HepG2 (cell line): Measurements from ENCODE around the gene ALOX12. TPM values are rescaled to one million over a fixed set of nuclear protein-coding genes. Genes with fewer than 3 reads are reported as not detected.
A peak's percentile ranks its signal among the peaks of the same experiment; 100 is the strongest.

Source experiments
- ATAC-seq: fragments of 200-7000 bp; cut with Tn5 transposase; 3 replicates; pipeline ENCODE4 v1.9.1; 2020; ENCODE audit warnings: mild to moderate bottlenecking, moderate library complexity
- BruUV-seq: library from RNA; stranded (reverse); fragments of 400-500 nt; replicated peaks from 2 replicates; lab custom pipeline; 2021; lab: Mats Ljungman, UMichigan
- CTCF ChIA-PET: fragments of 300-600 bp; formaldehyde crosslinking; extraction: SDS; loops from one replicate; lab custom pipeline; 2021; ENCODE audit warnings: low total read pairs, inconsistent platforms, low intra/inter-chr PET ratio; lab: Yijun Ruan, JAX
- POLR2A ChIA-PET: fragments of 350-600 bp; sonication (Branson Sonifier 250); formaldehyde crosslinking; loops from one replicate; lab custom pipeline; 2020; ENCODE audit warnings: antibody characterized with exemption, inconsistent platforms; lab: Yijun Ruan, JAX
- DNase-seq: peaks from one replicate; pipeline ENCODE4 v3.0.0-alpha.2; 2015; ENCODE audit warnings: low spot score
- FAIRE-seq: peaks from 3 replicates; lab custom pipeline; 2011; peaks lifted over from hg19 to GRCh38; lab: Jason Lieb, UNC
- H2AFZ ChIP-seq: one replicate; pipeline ENCODE4 v1.6.1; 2011; ENCODE audit warnings: low read length, inconsistent platforms
- H3K27ac ChIP-seq: fragments of 300-600 bp; 3 replicates; pipeline ENCODE4 v1.8.0; 2011; ENCODE audit warnings: mixed run types, mild to moderate bottlenecking, mixed read lengths, low read length, inconsistent platforms; ENCODE audit not compliant: insufficient read depth; ENCODE audit errors: extremely low read length
- H3K27me3 ChIP-seq, 2 experiments: fragments of 200-600 bp in 1 of 2; 2 replicates in 1 of 2; 3 replicates in 1 of 2; pipeline versions ENCODE4 v1.6.0 to v1.8.0; 2011; ENCODE audit warnings: low read length in 2 of 2, mild to moderate bottlenecking in 2 of 2, moderate library complexity in 2 of 2, inconsistent platforms in 1 of 2; ENCODE audit not compliant: insufficient read depth in 2 of 2, control insufficient read depth in 1 of 2
- H3K36me3 ChIP-seq, 2 experiments: fragments of 200-600 bp in 1 of 2; replicated peaks in 1 of 2; 2 replicates in 1 of 2; 3 replicates in 1 of 2; pipeline versions ENCODE4 v1.5.1 to v1.8.0; 2011; ENCODE audit warnings: low read length in 2 of 2, inconsistent platforms in 1 of 2; ENCODE audit not compliant: insufficient read depth in 2 of 2, control insufficient read depth in 1 of 2
- H3K4me1 ChIP-seq: 2 replicates; pipeline ENCODE4 v1.5.1; 2012; ENCODE audit warnings: low read length, inconsistent platforms; ENCODE audit not compliant: insufficient read depth
- H3K4me2 ChIP-seq: 2 replicates; pipeline ENCODE4 v1.6.0; 2011; ENCODE audit warnings: low read depth, low read length, inconsistent platforms
- H3K4me3 ChIP-seq, 3 experiments: fragments of 200-600 bp in 1 of 3; sonication (generic), shearing (Covaris generic) in 1 of 3; replicated peaks in 1 of 3; 2 replicates each; pipeline ENCODE4 v1.5.1; 2011 to 2016; ENCODE audit warnings: low read length in 3 of 3, inconsistent platforms in 2 of 3, low read depth in 2 of 3, mild to moderate bottlenecking in 2 of 3, control low read depth in 1 of 3, mixed read lengths in 1 of 3; ENCODE audit not compliant: insufficient read depth in 1 of 3
- H3K79me2 ChIP-seq: one replicate; pipeline ENCODE4 v1.6.1; 2011; ENCODE audit warnings: low read length, inconsistent platforms; ENCODE audit not compliant: insufficient read depth
- H3K9ac ChIP-seq: 2 replicates; pipeline ENCODE4 v1.6.0; 2011; ENCODE audit warnings: mild to moderate bottlenecking, low read depth, low read length, inconsistent platforms; ENCODE audit not compliant: insufficient read depth
- H3K9me3 ChIP-seq: 2 replicates; pipeline ENCODE4 v1.5.1; 2012; ENCODE audit warnings: mild to moderate bottlenecking, low read length
- H4K20me1 ChIP-seq: 2 replicates; pipeline ENCODE4 v1.6.0; 2011; ENCODE audit warnings: inconsistent platforms, mild to moderate bottlenecking, low read length, moderate library complexity; ENCODE audit not compliant: insufficient read depth
- AGO2 ChIP-seq: fragments of 200-400 bp; formaldehyde crosslinking; optimal IDR thresholded peaks from 2 replicates; pipeline ENCODE3; 2017; ENCODE audit warnings: mild to moderate bottlenecking, low read depth, low read length, moderate library complexity
- GABPB1 ChIP-seq: IDR thresholded peaks from 2 replicates; pipeline ENCODE4 v1.6.1; 2016; ENCODE audit warnings: mild to moderate bottlenecking, missing genetic modification reagents, moderate library complexity, missing compliant biosample characterization
- MEIS1 ChIP-seq: sonication (generic); formaldehyde crosslinking; IDR thresholded peaks from 2 replicates; pipeline ENCODE4 v1.9.0; 2021; ENCODE audit warnings: mild to moderate bottlenecking, missing genetic modification reagents, moderate library complexity, borderline replicate concordance
- NKX3-1 ChIP-seq: sonication (generic); formaldehyde crosslinking; IDR thresholded peaks from 2 replicates; pipeline ENCODE4 v1.5.0; 2020; ENCODE audit warnings: missing genetic modification reagents
- NRL ChIP-seq: sonication (generic); formaldehyde crosslinking; IDR thresholded peaks from 2 replicates; pipeline ENCODE4 v1.5.0; 2020; ENCODE audit warnings: missing genetic modification reagents, mild to moderate bottlenecking, moderate library complexity, borderline replicate concordance
- RELA ChIP-seq: sonication (generic); formaldehyde crosslinking; IDR thresholded peaks from 2 replicates; pipeline ENCODE4 v1.4.0; 2020; ENCODE audit warnings: missing genetic modification reagents
- SNAI1 ChIP-seq: sonication (generic); formaldehyde crosslinking; IDR thresholded peaks from 2 replicates; pipeline ENCODE4 v1.5.0; 2020; ENCODE audit warnings: mild to moderate bottlenecking, missing genetic modification reagents, borderline replicate concordance
- TSC22D2 ChIP-seq: sonication (generic); formaldehyde crosslinking; IDR thresholded peaks from 2 replicates; pipeline ENCODE4 v1.5.1; 2020; ENCODE audit warnings: missing genetic modification reagents, mild to moderate bottlenecking, borderline replicate concordance
- YEATS2 ChIP-seq: sonication (generic); formaldehyde crosslinking; IDR thresholded peaks from 2 replicates; pipeline ENCODE4 v1.4.0; 2020; ENCODE audit warnings: missing genetic modification reagents, borderline replicate concordance
- ZBTB7A ChIP-seq: sonication (generic); formaldehyde crosslinking; IDR thresholded peaks from 2 replicates; pipeline ENCODE4 v1.8.0; 2022; ENCODE audit warnings: mild to moderate bottlenecking, missing genetic modification reagents
- ZFP37 ChIP-seq: sonication (generic); formaldehyde crosslinking; IDR thresholded peaks from 2 replicates; pipeline ENCODE4 v1.4.0; 2020; ENCODE audit warnings: missing genetic modification reagents, borderline replicate concordance
- ZMYM4 ChIP-seq: sonication (generic); formaldehyde crosslinking; IDR thresholded peaks from 2 replicates; pipeline ENCODE4 v1.8.1; 2023; ENCODE audit warnings: mild to moderate bottlenecking, missing genetic modification reagents
- ZNF207 ChIP-seq: fragments of 450-650 bp; IDR thresholded peaks from 2 replicates; pipeline ENCODE4 v1.6.1; 2016; ENCODE audit warnings: antibody characterized with exemption, borderline replicate concordance
- ZNF891 ChIP-seq: sonication (generic); formaldehyde crosslinking; IDR thresholded peaks from 2 replicates; pipeline ENCODE4 v1.5.0; 2020; ENCODE audit warnings: mild to moderate bottlenecking, missing genetic modification reagents
- WGBS: methylation state at CpG from one replicate; pipeline ENCODE4 v1.1.6; 2017; ENCODE audit warnings: low lambda C conversion rate; 5-methylcytosine and 5-hydroxymethylcytosine counted together
- in situ Hi-C: cut with HindIII; loops from 2 replicates; pipeline ENCODE4 v1.10.0; 2017; ENCODE audit warnings: low pct_unique_long_range_greater_than_20kb; ENCODE audit not compliant: extremely low pct_ligation_motif_present
- intact Hi-C: fragments of 100-400 bp; cut with micrococcal nuclease; formaldehyde crosslinking; loops from one replicate; pipeline ENCODE4 v1.10.0; 2022; ENCODE audit not compliant: unreplicated experiment
- polyA plus RNA-seq, 8 experiments: library from polyadenylated mRNA; depleted of rRNA in 3 of 8; stranded (reverse) in 7 of 8; unstranded in 1 of 8; fragments of >200 nt; fragmentation: Illumina TruSeq in 4 of 8; extraction: Trizol in 4 of 8; gene quantifications; 2 replicates each; pipeline versions ENCODE4 v1.2.1 to v1.2.3, GENCODE V29; 2011 to 2016; ENCODE audit warnings: low read depth in 4 of 8, missing spikeins in 1 of 8, mixed read lengths in 1 of 8; ENCODE audit not compliant: insufficient read depth in 1 of 8
- total RNA-seq, 5 experiments: library from RNA; depleted of rRNA; stranded (reverse); fragments of >200 nt; fragmentation: Illumina TruSeq; extraction: Trizol; gene quantifications; 2 replicates each; pipeline ENCODE4 v1.2.3, GENCODE V29; 2016; ENCODE audit warnings: low read depth in 1 of 5
- TF ChIP-seq, protein P1 (sequence below): IDR thresholded peaks from 2 replicates; pipeline ENCODE4 v1.6.1; 2018; ENCODE audit warnings: missing genetic modification reagents, mild to moderate bottlenecking, missing compliant biosample characterization
- TF ChIP-seq, protein P2 (sequence below): sonication (generic); formaldehyde crosslinking; IDR thresholded peaks from 2 replicates; pipeline ENCODE4 v1.8.1; 2023; ENCODE audit warnings: mild to moderate bottlenecking, inconsistent platforms, moderate library complexity, missing genetic modification reagents, borderline replicate concordance
- TF ChIP-seq, protein P3 (sequence below): conservative IDR thresholded peaks from 2 replicates; pipeline ENCODE4 v1.6.1; 2018; ENCODE audit warnings: missing genetic modification reagents
- TF ChIP-seq, protein P4 (sequence below): sonication (generic); formaldehyde crosslinking; IDR thresholded peaks from 2 replicates; pipeline ENCODE4 v1.5.0; 2020; ENCODE audit warnings: missing genetic modification reagents

ALOX12 gene
- total and polyA plus RNA-seq, 2 of the 13 experiments (the other 11 are each of a cell fraction or from before 2014, with no cell fraction given) = not detected

DNA sequence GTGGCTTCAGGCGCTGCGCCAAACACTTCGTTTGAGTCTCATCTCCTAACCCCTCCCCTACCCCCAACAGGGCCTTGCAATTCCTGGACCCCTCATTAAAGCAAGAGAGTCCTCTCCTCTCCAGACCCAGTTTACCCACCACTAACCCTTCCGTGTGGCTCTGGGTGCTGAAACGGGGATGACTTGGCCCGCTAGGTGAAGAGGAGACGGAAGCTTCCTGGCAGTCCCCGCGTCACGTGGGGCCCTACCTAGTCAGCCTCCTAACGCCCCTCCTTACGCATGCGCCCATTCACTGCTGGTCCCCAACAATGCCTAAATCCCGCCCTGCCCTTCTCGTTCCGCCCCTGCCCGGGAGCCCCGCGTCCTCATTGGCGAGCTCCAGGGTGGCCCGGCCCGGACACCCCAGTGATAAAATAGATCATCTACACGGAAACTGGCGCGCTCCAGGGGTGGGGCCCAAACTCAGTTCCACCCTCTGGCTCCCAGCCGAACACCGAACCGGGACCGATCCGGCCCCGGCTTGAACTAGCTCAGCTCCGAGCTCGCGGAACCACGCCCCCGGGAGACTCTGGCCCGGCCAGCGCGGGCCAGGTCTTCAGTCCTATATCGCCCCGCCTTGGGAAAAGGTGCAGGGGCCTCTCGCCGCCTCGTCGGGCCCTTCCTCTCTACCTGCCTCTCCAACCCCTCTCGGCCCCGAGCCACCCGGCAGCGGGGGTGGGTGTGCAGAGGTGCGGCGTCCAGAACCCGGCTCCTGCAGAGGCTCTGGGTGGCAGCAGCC lies 39.9 kb downstream of the ALOX12 start, which contains the start of gene SLC16A13:
Gene SLC16A13 (plus strand): TSS at position 425 of the 778 bp plus-strand sequence. CDS start 368 bp downstream, outside the sequence.
- Histone ChIP-seq H3K27ac (peak within 1 kb of the TSS; percentile 90), H2AFZ (no peak within 1 kb of the TSS), H3K4me1 (peaks cover 41% of the 10 kb centered on the region), H3K9ac (peak within 1 kb of the TSS; percentile 88), H3K27me3 (no peaks in the 10 kb centered on the region; a peak in 2 of 5 replicates), H3K4me2 (peak within 1 kb of the TSS; percentile 94), H3K36me3 (no peaks in the 10 kb centered on the region), H3K9me3 (no peaks in the 10 kb centered on the region), H3K79me2 (peaks cover 13% of the 10 kb centered on the region), H3K4me3 (peak within 1 kb of the TSS; percentile 75 to 97 (median 94)), H4K20me1 (no peaks in the 10 kb centered on the region)
- ATAC-seq (peak; percentile 81), FAIRE-seq (peak; percentile 93), DNase-seq (peak; percentile 97)
- ChIA-PET CTCF (no interaction called here), POLR2A (interaction anchor here (0.5 to 3.7 kb wide), 45 partner anchors 8 to 1146 kb away, joined by 3 to 71 read pairs (median 4); partner anchors contain the start of genes ACADVL, ASGR1, ASGR2 and CD68)
- BruUV-seq = no TSS peak
- intact Hi-C loops (no loop called here), in situ Hi-C loops (no loop called here)
- WGBS = 2% methylated on average over 22 of the region's 52 CpGs
- TF ChIP-seq MEIS1 (CRISPR knock-in tag) (peak; percentile 88; the same call in 1 of the 2 replicates), RELA (CRISPR knock-in tag) (0 out of 2 replicates have a peak, but pooled peaks have one; percentile 23), NRL (CRISPR knock-in tag) (peak; percentile 65; the same call in 1 of the 2 replicates), ZBTB7A (CRISPR knock-in tag) (peak; percentile 8; the same call in 1 of the 2 replicates), SNAI1 (CRISPR knock-in tag) (peak; percentile 66; the same call in 1 of the 2 replicates), TSC22D2 (CRISPR knock-in tag) (peak; percentile 75; the same call in 1 of the 2 replicates), ZNF891 (0 out of 2 replicates have a peak, but pooled peaks have one; percentile 2), AGO2 (peak; percentile 91), ZMYM4 (CRISPR knock-in tag) (peak; percentile 20; the same call in 1 of the 2 replicates), NKX3-1 (CRISPR knock-in tag) (0 out of 2 replicates have a peak, but pooled peaks have one; percentile 10), ZNF207 (no peak), ZFP37 (CRISPR knock-in tag) (0 out of 2 replicates have a peak, but pooled peaks have one; percentile 54), YEATS2 (CRISPR knock-in tag) (peak; percentile 69; the same call in 1 of the 2 replicates), GABPB1 (CRISPR knock-in tag) (peak; percentile 72)
- TF ChIP-seq, protein P1, sequence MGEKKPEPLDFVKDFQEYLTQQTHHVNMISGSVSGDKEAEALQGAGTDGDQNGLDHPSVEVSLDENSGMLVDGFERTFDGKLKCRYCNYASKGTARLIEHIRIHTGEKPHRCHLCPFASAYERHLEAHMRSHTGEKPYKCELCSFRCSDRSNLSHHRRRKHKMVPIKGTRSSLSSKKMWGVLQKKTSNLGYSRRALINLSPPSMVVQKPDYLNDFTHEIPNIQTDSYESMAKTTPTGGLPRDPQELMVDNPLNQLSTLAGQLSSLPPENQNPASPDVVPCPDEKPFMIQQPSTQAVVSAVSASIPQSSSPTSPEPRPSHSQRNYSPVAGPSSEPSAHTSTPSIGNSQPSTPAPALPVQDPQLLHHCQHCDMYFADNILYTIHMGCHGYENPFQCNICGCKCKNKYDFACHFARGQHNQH (CRISPR knock-in tag) = 0 out of 2 replicates have a peak, but pooled peaks have one; percentile 5
- TF ChIP-seq, protein P2, sequence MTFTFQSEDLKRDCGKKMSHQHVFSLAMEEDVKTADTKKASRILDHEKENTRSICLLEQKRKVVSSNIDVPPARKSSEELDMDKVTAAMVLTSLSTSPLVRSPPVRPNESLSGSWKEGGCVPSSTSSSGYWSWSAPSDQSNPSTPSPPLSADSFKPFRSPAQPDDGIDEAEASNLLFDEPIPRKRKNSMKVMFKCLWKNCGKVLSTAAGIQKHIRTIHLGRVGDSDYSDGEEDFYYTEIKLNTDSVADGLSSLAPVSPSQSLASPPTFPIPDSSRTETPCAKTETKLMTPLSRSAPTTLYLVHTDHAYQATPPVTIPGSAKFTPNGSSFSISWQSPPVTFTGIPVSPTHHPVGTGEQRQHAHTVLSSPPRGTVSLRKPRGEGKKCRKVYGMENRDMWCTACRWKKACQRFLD = 0 out of 2 replicates have a peak, but pooled peaks have one; percentile 27
- TF ChIP-seq, protein P3, sequence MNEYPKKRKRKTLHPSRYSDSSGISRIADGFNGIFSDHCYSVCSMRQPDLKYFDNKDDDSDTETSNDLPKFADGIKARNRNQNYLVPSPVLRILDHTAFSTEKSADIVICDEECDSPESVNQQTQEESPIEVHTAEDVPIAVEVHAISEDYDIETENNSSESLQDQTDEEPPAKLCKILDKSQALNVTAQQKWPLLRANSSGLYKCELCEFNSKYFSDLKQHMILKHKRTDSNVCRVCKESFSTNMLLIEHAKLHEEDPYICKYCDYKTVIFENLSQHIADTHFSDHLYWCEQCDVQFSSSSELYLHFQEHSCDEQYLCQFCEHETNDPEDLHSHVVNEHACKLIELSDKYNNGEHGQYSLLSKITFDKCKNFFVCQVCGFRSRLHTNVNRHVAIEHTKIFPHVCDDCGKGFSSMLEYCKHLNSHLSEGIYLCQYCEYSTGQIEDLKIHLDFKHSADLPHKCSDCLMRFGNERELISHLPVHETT = peak; percentile 63; the same call in 1 of the 2 replicates
- TF ChIP-seq, protein P4, sequence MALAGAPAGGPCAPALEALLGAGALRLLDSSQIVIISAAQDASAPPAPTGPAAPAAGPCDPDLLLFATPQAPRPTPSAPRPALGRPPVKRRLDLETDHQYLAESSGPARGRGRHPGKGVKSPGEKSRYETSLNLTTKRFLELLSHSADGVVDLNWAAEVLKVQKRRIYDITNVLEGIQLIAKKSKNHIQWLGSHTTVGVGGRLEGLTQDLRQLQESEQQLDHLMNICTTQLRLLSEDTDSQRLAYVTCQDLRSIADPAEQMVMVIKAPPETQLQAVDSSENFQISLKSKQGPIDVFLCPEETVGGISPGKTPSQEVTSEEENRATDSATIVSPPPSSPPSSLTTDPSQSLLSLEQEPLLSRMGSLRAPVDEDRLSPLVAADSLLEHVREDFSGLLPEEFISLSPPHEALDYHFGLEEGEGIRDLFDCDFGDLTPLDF (CRISPR knock-in tag) = peak; percentile 74
